GM18870 (cell line): Measurements from ENCODE around the gene CYP26B1.

ENCODE experiments used
- ATAC-seq: cut with Tn5 transposase; IDR thresholded peaks from one replicate; pipeline ENCODE4 v1.9.1; 2021; ENCODE audit warnings: moderate library complexity; ENCODE audit not compliant: unreplicated experiment

The CYP26B1 gene

GRCh38 chr2:72130659-72131360 is 16.9 kb downstream of the CYP26B1 start:
- no peak for ATAC-seq

GRCh38 chr2:72129681-72130340 is 17.9 kb downstream of the CYP26B1 start:
- no peak for ATAC-seq

DNA sequence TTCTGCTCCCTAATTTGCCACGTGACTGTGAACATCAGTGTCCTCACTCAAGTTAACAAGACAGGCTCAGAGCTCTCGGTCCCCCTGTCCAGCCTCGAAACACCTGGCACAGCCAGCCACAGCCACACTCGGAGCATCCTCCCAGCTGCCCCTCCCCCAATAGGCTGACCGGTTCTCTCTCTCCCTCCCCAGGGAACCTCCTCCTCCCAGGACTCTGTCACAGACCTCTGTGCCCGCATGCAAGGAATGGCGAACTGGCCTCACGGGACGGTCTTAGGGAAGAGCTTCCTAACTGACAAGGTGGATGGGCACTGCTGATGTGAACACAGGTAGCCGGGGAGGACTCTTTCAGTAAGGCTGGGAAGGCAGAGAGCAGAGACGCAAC is 18.8 kb downstream of the CYP26B1 start:
- no peak for ATAC-seq

DNA sequence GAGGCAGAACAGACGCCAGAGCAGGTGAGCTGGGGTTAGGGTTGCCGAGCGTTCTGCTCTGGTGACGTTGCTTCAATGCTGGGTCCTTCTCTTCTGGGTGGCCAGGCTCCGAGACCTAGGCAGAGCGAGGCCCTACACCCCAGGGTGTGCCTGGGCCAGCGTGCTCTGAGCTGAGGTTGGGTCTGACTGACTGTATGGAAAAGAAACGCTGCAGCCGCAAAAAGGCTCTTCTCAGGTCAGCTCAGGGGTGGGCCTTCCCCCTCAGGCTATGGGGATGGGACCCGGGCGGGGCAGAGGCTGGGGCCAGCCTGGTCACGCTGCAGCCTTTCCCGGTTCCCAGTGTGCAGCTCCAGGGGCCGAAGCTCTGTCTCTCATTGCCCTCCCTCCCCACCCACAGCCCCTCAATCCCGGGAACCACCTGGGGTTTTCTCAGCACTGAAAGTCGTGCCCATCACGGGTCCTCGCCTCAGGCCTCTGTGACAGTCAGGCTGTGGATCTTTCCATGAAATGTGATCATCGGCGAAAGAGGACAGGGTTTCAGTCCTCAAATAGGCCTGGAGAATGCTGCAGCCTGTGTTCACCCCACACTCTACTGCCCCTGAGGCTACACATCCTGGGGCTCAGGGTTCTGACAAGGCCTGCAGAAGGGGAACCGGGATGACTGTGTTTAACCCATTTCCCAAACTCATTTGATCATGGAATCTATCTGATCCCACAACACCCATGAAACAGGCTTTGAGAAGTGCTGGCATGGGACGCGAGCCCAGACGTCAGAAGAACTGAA is 19.4 kb downstream of the CYP26B1 start:
- ATAC-seq, result no peak

DNA sequence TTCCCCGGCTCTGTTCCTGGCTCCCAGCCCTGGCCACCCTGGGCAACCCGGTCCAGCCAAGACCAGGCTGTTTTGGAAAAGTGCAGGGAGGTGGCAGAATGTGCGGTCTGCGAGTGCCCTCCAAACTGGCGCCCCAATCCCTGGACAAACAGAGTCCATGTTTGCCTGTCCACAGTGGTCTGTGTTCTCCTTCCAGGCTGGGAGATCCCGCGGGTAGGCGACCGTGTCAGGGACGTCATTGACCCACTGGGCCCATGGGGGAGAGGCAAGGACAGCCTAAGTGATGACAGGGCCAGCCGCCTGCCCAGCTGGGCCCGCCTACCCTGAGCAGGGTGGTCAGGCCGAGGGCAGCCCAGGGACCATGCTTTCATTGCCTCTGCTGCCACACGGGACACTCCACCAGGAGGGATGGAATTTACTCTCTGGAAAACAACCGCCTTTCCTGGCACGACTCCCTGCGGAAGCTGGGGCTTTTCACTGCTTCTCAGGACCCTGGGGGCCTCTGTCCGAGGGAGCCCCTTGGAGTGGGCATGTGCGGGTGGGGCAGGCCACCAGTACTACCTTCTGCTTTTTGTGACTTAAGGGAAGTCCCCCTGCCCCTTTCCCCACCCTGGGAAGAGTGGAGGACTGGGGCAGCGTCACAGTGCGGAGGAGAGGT is 20.1 kb downstream of the CYP26B1 start:
- ATAC-seq, result no peak

DNA sequence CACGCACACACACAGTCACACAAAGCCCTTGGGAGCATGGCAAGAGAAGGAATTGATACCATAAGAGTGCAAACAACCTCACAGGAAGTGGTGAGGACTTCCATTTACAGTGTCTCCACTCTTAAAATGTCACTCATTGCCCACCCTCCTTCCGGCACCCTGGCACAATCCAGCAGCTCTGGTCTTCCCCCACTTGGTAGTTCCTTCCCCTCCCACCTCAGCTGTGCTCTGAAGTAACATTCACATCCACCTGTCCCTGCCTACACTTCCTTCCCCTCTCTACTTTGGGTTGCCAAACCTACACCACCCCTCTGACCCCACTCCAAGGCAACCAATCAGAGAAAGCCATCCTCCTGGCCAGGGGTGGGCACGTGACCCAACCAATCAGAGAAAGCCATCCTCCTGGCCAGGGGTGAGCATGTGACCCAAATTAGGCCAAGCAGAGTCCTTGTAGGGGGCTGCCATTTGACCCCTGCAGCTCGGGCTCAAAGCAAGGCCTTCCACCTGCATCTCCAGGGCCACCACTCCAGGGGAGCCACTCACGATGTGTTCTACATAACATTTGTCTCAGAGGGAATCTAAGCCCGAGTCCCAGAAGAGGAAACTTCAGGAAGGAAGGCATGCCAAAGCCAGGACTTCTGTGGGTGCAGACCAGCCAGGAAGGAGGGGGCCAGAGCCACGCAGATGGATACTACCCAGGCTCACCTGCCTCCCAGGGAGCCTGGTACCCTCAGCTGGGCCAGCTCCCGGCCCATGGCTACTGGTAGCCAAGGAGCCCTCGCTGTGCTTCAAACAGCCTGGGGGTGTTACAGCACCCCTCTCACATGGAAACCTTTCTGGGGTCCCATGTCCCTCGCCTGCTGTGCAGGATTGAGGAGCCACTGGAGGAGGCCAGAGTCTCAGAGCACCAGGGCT is 21.2 kb downstream of the CYP26B1 start:
- no peak for ATAC-seq

GRCh38 chr2:72124376-72124775 is 23.3 kb downstream of the CYP26B1 start:
- ATAC-seq, result no peak

GRCh38 chr2:72121153-72121552 is 26.5 kb downstream of the CYP26B1 start:
- ATAC-seq, result no peak

- ATAC-seq, result no peak
These were observed 28.7 kb downstream of the CYP26B1 start for GRCh38 chr2:72118951-72119350.

GRCh38 chr2:72118386-72118785 is 29.3 kb downstream of the CYP26B1 start:
- no peak for ATAC-seq

GRCh38 chr2:72117718-72118117 is 29.9 kb downstream of the CYP26B1 start:
- no peak for ATAC-seq

DNA sequence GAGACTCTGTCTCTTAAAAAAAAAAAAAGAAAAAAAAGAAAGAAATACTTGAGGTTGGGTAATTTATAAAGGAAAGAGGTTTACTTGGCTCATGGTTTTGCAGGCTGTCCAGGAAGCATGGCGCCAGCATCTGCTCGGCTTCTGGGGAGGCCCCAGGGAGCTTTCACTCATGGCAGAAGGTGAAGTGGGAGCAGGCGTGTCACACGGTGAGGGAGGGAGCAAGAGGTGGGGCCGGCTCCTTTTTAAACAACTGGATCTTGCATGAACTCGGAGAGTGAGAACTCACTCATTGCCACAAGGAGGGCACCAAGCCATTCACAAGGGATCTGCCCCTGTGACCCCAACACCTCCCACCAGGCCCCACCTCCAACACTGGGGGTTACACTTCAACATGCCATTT is 30.6 kb downstream of the CYP26B1 start:
- no peak for ATAC-seq

DNA sequence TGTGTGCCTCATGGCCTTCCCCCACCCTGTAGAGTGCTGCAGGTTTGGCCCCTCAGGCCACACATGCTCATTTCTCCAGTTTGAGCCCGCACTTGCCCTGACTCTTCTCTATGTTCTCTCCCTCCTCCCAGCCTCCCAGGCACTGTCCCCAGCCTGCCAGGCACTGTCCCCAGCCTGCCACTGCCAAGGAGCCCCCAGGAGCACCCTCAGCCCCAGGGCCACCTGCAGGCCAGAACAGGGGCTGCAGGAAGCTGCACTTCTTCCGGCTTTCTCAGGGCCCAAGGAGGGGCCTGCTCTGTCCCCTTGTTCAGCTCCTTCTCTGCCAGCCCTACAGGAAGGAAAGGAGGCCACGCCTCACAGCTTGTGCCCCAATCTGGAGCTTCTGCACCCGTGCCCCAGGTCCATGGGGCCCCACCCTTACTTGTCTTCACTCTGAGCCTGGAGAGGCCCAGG is 31.6 kb downstream of the CYP26B1 start:
- ATAC-seq, result no peak

DNA sequence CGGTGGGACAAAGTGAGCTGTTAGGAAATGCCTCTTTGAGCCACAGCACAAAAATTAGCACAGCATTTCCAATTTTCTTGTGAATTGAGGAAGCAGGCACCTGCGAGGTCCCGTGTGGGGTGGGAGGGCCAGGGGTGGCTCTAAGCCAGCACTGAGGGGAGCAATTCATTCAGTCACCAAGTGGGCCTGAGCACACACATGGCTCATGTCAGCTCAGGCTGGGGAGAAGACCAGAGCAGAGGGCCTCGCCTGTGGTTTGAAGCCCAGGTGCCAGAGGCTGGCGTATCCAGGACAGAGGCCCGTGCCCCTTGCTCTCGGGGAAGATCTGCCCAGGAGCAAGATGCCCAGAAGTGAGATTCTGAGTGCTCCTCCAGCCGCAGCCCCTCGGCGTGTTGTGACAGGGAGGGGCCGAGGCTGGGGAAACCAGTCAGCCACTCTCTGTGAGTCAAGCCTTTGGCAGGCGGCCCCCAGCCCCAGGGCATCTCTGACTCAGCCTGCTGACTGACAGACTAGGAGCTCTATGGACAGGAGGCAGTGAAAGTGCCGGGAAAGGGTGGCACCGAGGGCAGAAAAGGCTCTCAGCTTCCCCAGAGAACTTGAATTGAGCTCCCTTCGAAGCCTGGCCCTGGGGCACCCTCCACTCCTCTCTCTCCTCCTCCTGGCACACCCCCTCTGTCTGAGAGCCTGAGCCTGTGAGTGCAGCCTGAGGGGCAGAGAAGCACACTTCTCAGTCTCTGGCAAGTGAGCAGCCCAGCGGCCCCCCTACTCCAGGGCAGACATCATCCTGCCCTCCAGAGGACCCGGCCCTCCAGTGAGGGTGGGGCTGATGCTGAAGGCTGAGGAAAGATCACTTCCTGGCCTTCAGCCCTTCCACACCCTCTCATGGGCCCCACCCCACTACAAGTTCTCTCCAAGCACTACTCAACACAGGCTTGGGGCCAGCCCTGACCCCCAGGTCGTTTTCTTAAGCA is 32.3 kb downstream of the CYP26B1 start:
- no peak for ATAC-seq

DNA sequence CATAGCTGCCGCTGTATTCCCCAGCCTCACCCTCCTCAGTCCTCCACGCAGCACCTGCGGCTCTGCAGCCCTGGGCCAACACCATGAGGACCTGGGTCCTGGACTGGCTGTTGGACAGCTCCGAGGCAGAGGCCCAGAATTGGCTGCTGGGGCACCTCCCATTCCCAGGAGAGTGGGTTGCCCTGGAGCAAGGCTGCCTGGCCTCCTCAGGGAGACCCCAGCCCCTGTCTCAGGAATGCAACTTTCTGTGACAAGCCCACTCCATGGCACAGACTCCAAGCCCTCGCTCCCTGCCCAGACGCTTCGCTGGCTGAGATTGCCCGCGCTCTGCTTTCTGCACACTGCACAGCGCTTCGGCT is 33.0 kb downstream of the CYP26B1 start:
- no peak for ATAC-seq

DNA sequence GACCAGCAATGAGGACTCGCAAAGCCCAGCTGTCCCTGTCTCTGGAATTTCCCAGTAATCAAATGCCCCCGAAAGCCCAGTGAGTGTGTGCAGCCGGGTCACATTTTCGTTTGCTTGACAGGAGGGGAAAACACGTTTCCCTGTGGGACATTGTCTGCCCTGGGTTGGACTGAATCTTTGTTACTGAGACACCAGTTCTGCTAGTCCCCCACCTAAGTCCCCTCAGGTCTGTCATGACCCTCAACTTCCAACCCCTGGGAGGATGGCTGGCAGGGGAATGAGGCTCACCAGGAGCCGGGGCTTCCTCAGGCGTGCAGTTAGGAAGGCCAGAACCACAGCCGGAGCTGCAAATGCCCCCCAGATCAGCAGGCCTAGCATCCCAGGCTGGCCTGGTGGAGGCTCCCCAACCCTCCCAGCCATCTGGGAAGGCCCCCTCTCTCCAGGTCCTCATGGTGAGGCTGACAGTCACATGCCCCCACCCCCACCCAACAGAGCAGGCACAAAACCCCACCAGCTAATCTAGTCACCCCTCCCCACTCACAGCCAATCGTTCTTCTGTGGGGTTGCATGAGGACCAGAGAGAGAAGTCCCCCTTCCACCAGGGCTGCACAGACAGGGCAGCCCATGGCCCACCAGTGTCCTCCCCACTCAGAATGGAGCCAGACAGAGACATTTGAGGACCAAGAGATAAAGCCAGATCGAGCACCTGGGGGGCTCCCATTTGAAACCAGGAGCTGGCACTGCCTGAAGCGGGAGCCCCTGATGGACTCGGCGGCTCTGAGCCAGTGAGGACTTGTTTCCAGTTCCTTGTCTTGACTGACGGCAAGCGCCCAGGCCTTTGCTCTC is 33.6 kb downstream of the CYP26B1 start:
- ATAC-seq, result no peak

DNA sequence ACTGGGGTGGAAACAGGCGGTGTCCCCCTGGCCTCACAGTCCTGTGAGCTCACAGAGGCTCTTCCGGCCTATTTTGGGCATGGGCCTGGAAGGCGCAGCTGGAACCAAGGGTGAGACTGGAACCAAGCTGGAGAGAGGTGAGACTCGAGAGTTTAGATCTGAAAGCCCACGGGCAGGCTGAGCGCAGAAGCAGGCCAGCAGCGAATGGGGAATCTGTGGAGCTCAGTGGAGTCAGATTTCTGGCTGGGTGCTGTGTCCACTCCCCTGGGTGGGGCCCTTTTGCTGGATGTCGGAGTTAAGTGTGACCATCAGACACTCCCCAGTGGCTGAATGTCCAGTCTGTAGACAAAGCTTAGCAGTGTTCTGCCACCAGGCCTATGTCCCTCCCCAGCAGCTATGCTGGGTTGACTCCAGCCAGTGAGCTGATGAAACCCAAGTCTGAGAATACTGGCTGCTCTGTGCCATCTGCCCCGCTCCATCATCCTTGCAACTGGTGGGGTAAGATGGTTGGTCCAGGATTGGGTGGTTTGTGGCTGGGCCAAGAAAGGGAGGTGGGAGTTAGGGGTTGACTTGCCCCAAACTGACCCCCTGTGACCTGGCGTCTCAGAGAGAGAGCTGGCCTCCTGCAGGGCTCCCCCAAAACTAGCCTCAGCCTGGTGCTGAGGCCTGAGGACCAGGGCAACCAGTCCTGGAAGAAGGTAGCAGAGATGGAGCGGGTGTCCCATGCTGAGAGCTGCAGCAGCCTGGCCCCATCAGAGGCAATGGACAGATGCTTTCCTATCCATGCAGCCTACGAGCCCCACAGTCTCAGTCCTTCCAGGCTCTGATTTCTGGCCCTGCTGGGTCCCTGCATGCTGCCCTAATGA is 34.4 kb downstream of the CYP26B1 start:
- ATAC-seq, result no peak
